Fibroblast of lung (primary cell): ENCODE results near the gene TFPI2. TPM values are rescaled to one million over a fixed set of nuclear protein-coding genes. Genes with fewer than 3 reads are reported as not detected.

Source experiments
- DNase-seq, 2 donors: peaks; one replicate each; pipeline versions ENCODE4 v3.0.0 to v3.0.0-alpha.2; 2010; ENCODE audit warnings: low read depth in 2 of 2
- H2AFZ ChIP-seq: 2 replicates; pipeline ENCODE4 v1.5.1; 2012; ENCODE audit warnings: low read length, control low read depth, inconsistent platforms
- H3K27ac ChIP-seq: 2 replicates; pipeline ENCODE4 v1.5.1; 2011; ENCODE audit warnings: low read length, control low read depth; ENCODE audit not compliant: insufficient read depth
- H3K27me3 ChIP-seq: 2 replicates; pipeline ENCODE4 v1.5.1; 2011; ENCODE audit warnings: mild to moderate bottlenecking, low read length; ENCODE audit not compliant: control insufficient read depth, insufficient read depth
- H3K36me3 ChIP-seq: 2 replicates; pipeline ENCODE4 v1.5.1; 2011; ENCODE audit warnings: low read length; ENCODE audit not compliant: control insufficient read depth, insufficient read depth
- H3K4me1 ChIP-seq: 2 replicates; pipeline ENCODE4 v1.5.1; 2011; ENCODE audit warnings: low read length; ENCODE audit not compliant: control insufficient read depth, insufficient read depth; ENCODE audit errors: extremely low read depth
- H3K4me2 ChIP-seq: 2 replicates; pipeline ENCODE4 v1.5.1; 2011; ENCODE audit warnings: low read length, control low read depth; ENCODE audit not compliant: insufficient read depth; ENCODE audit errors: extremely low read depth
- H3K4me3 ChIP-seq, 4 experiments: fragments of 200-600 bp in 1 of 4; sonication (generic) in 1 of 4; replicated peaks in 1 of 4; 2 replicates each; pipeline ENCODE4 v1.5.1; 2011 to 2016; ENCODE audit warnings: low read length in 4 of 4, low read depth in 3 of 4, mild to moderate bottlenecking in 3 of 4, control low read depth in 2 of 4, inconsistent platforms in 1 of 4, mixed read lengths in 1 of 4; ENCODE audit not compliant: insufficient read depth in 1 of 4; ENCODE audit errors: control extremely low read depth in 1 of 4
- H3K79me2 ChIP-seq: 2 replicates; pipeline ENCODE4 v1.5.1; 2012; ENCODE audit warnings: mild to moderate bottlenecking, low read length, inconsistent platforms; ENCODE audit not compliant: control insufficient read depth, insufficient read depth
- H3K9ac ChIP-seq: 2 replicates; pipeline ENCODE4 v1.5.1; 2011; ENCODE audit warnings: mild to moderate bottlenecking, low read length, control low read depth; ENCODE audit not compliant: insufficient read depth
- H3K9me3 ChIP-seq: 2 replicates; pipeline ENCODE4 v1.5.1; 2012; ENCODE audit warnings: low read depth, low read length; ENCODE audit not compliant: control insufficient read depth, insufficient read depth
- H4K20me1 ChIP-seq: 2 replicates; pipeline ENCODE4 v1.5.1; 2011; ENCODE audit warnings: low read length; ENCODE audit not compliant: control insufficient read depth, insufficient read depth; ENCODE audit errors: extremely low read depth
- EZH2 ChIP-seq: IDR thresholded peaks from 2 replicates; pipeline ENCODE4 v1.5.1; 2012; ENCODE audit warnings: low read length, control low read depth, mild to moderate bottlenecking; ENCODE audit errors: missing control alignments
- polyA plus RNA-seq, 2 donors: library from polyadenylated mRNA; depleted of rRNA in 1 of 2; stranded (reverse) in 1 of 2; unstranded in 1 of 2; fragments of >200 nt; gene quantifications; 2 replicates each; pipeline ENCODE4 v1.2.1, GENCODE V29; 2011 to 2012; ENCODE audit warnings: missing spikeins in 1 of 2
- total RNA-seq: library from RNA; depleted of rRNA; stranded (reverse); fragments of >200 nt; gene quantifications from 2 replicates; pipeline ENCODE4 v1.2.1, GENCODE V29; 2014
- TF ChIP-seq, protein P1 (sequence below), 2 donors: IDR thresholded peaks in 1 of 2; conservative IDR thresholded peaks in 1 of 2; 1 replicate in 1 of 2; 2 replicates in 1 of 2; pipeline ENCODE4 v1.5.1; 2011 to 2012; ENCODE audit warnings: low read length in 2 of 2, control low read depth in 1 of 2, inconsistent platforms in 1 of 2, low read depth in 1 of 2, mild to moderate bottlenecking in 1 of 2

The TFPI2 gene
- total and polyA plus RNA-seq, 2 donors (not counting 1 experiment from before 2014, with no cell fraction given) = 14.4 to 76.0 TPM

DNA sequence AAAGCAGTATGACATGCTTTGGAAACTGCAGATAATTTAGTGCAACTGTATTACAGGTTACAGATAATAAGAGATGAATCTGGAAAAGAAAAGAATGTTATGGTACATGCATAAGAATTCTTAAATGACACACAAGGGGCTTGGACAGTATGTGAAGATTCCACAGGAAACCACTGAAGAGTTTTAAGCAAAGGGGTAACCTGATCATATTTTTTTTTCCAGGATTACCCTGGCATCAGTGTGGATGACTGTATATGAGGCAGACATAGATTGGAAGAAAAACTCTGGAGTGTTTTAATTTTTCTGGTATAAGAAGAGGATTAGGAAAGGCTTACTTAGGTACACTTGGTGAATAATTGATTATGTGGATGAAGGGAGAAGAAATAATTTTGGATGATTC is 8.1 kb downstream of the TFPI2 start:
- Histone ChIP-seq H3K36me3 (no peaks in the 10 kb centered on the region), H3K4me3 (no peak overlapping the region), H3K4me1 (no peaks in the 10 kb centered on the region), H3K4me2 (no peak overlapping the region), H3K9me3 (no peaks in the 10 kb centered on the region), H3K27ac (no peak overlapping the region), H4K20me1 (no peaks in the 10 kb centered on the region), H3K27me3 (no peaks in the 10 kb centered on the region), H3K79me2 (no peaks in the 10 kb centered on the region), H3K9ac (no peak overlapping the region), H2AFZ (no peak overlapping the region)
- TF ChIP-seq, protein P1, sequence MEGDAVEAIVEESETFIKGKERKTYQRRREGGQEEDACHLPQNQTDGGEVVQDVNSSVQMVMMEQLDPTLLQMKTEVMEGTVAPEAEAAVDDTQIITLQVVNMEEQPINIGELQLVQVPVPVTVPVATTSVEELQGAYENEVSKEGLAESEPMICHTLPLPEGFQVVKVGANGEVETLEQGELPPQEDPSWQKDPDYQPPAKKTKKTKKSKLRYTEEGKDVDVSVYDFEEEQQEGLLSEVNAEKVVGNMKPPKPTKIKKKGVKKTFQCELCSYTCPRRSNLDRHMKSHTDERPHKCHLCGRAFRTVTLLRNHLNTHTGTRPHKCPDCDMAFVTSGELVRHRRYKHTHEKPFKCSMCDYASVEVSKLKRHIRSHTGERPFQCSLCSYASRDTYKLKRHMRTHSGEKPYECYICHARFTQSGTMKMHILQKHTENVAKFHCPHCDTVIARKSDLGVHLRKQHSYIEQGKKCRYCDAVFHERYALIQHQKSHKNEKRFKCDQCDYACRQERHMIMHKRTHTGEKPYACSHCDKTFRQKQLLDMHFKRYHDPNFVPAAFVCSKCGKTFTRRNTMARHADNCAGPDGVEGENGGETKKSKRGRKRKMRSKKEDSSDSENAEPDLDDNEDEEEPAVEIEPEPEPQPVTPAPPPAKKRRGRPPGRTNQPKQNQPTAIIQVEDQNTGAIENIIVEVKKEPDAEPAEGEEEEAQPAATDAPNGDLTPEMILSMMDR (conservative IDR thresholded peaks at IDR 0.05 in 1 of 2, IDR thresholded peaks at IDR 0.05 in 1 of 2; ENCODE audit: low read depth in 1 of 2, low read length in 2 of 2) = no peak
- TF ChIP-seq EZH2 = no peak
- no peak for DNase-seq

DNA sequence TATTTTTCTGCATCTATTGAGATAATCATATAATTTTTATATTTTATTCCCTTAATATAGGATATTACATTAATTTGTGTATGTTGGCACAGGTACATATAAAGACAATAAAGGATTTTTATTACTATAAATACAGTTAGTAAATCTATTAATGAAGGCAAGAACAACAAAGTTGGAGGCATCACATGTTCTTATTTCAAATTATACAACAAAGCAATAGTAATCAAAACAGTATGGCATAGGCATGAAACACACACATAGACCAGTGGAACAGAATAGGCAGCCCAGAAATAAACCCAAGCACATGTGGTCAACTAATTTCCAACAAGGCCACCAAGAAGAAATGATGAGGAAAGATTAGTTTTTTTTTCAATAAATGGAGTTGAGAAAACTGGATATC is 11.2 kb downstream of the TFPI2 start:
- no peaks in the 10 kb centered on the region for H3K79me2 ChIP-seq
- no peak overlapping the region for H3K27ac ChIP-seq
- no peak overlapping the region for H2AFZ ChIP-seq
- H4K20me1 ChIP-seq = no peaks in the 10 kb centered on the region
- no peaks in the 10 kb centered on the region for H3K36me3 ChIP-seq
- H3K4me1 ChIP-seq = no peaks in the 10 kb centered on the region
- no peaks in the 10 kb centered on the region for H3K27me3 ChIP-seq
- TF ChIP-seq, protein P1 (conservative IDR thresholded peaks at IDR 0.05 in 1 of 2, IDR thresholded peaks at IDR 0.05 in 1 of 2; ENCODE audit: low read depth in 1 of 2, low read length in 2 of 2) = no peak
- no peak for TF ChIP-seq EZH2
- no peak for DNase-seq
- H3K4me3 ChIP-seq = no peak overlapping the region
- H3K4me2 ChIP-seq = no peak overlapping the region
- H3K9ac ChIP-seq = no peak overlapping the region
- H3K9me3 ChIP-seq = no peaks in the 10 kb centered on the region

DNA sequence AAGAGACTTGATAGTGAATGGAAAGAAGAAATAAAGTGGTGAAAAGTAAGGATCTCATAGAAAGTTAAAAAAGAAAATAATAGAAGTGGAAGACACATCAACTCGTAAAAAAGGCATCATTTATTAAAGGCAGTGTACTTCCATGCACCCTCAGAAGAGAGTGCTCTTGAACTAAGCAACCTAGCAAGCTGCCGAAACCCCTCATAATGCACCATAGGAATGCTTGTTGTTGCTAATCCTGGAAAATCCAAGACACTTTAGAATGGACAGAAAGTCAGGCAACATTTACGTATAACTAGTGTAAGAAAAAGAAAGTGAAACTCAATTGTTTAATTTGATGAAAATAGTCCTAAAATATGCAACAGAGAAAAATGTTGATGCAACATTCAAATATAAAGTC is 12.8 kb downstream of the TFPI2 start:
- Histone ChIP-seq H3K27ac (no peak overlapping the region), H3K36me3 (no peaks in the 10 kb centered on the region), H4K20me1 (no peaks in the 10 kb centered on the region), H3K4me2 (peak overlapping the region; percentile 13), H3K9me3 (no peaks in the 10 kb centered on the region), H3K4me3 (peak overlapping the region in 1 of 4 experiments; percentile 19), H3K79me2 (no peaks in the 10 kb centered on the region), H3K27me3 (no peaks in the 10 kb centered on the region), H2AFZ (peak overlapping the region; percentile 80), H3K9ac (no peak overlapping the region), H3K4me1 (no peaks in the 10 kb centered on the region)
- TF ChIP-seq, protein P1 (conservative IDR thresholded peaks at IDR 0.05 in 1 of 2, IDR thresholded peaks at IDR 0.05 in 1 of 2; ENCODE audit: low read depth in 1 of 2, low read length in 2 of 2) = no peak
- no peak for TF ChIP-seq EZH2
- peak in 1 of 2 donors; percentile 38 for DNase-seq
